ENCODE data around the gene RMDN3.

DNA sequence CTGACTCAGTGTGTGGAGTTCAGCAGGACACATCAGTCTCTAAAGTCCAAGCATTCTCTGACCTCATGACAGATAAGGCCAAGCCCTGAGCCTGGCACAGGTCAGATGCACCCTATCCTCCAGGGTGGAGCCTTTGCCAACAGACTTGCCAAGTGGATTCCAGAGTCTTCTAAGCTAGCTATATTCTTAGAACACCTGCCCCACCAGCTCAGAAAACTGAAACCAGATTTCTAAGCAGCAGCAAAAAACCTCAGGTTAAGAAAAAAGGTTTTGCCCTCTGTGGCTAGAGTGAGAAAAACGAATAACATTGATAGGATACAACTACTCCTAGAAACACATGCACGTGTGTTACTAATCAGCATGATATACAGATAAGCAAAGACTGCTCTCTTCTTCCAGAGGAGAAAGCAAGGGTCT is 11.6 kb downstream of the RMDN3 start:
- TF ChIP-seq EZH2 (IDR thresholded peaks at IDR 0.05; ENCODE audit: borderline replicate concordance): no peak
- TF ChIP-seq, protein P1, sequence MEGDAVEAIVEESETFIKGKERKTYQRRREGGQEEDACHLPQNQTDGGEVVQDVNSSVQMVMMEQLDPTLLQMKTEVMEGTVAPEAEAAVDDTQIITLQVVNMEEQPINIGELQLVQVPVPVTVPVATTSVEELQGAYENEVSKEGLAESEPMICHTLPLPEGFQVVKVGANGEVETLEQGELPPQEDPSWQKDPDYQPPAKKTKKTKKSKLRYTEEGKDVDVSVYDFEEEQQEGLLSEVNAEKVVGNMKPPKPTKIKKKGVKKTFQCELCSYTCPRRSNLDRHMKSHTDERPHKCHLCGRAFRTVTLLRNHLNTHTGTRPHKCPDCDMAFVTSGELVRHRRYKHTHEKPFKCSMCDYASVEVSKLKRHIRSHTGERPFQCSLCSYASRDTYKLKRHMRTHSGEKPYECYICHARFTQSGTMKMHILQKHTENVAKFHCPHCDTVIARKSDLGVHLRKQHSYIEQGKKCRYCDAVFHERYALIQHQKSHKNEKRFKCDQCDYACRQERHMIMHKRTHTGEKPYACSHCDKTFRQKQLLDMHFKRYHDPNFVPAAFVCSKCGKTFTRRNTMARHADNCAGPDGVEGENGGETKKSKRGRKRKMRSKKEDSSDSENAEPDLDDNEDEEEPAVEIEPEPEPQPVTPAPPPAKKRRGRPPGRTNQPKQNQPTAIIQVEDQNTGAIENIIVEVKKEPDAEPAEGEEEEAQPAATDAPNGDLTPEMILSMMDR (IDR thresholded peaks at IDR 0.05; ENCODE audit: poor library complexity): no peak
- no peak for TF ChIP-seq EZH2phosphoT487 (IDR thresholded peaks at IDR 0.05; ENCODE audit: low read depth, severe bottlenecking, unreplicated experiment)
